ENCODE results near the gene PARVA.
"Not testable (repeated sequence)": the region's sequence is repeated elsewhere in the genome, so short reads cannot be mapped to it uniquely, and the experiment has no call there.

PARVA gene

GRCh38 chr11:12503886-12504285 lies 126.5 kb downstream of the PARVA start:
- DNase-seq (ENCODE audit: low read depth): no peak

- DNase-seq (ENCODE audit: low read depth): no peak
These were observed 127.8 kb downstream of the PARVA start for GRCh38 chr11:12505183-12505582.

- DNase-seq (ENCODE audit: low read depth): no peak
These were observed 129.1 kb downstream of the PARVA start for GRCh38 chr11:12506404-12506921.

GRCh38 chr11:12507391-12507790 lies 130.0 kb downstream of the PARVA start:
- no peak for DNase-seq (ENCODE audit: low read depth)

DNA sequence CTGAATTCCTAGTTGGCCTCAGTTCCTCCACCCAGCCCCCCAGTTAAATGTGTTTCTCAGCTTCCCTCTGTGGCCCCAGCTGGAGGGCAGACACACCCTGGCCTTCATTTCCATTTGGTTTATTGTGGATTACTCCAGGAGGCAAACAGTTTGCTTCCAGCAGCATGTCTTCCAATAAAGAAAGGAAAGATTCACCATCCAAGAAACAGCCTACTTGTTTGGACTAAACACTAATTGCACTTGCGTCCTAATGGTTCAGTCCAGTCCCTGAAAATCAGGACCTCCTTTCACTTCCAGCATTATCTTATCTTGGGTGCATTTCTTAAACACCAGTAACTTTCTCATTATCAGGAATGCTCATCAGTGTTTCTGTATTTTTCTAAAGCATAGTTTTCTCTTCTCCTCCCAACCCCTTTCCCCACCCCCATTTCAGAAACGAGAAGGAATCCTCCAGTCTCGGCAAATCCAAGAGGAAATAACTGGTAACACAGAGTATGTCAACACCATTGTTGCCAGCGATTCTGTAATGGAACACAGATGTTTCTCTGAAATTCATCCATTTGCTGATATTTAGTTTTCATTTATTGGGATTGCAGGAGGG lies 130.9 kb downstream of the PARVA start:
- no peak for DNase-seq (ENCODE audit: low read depth)

DNA sequence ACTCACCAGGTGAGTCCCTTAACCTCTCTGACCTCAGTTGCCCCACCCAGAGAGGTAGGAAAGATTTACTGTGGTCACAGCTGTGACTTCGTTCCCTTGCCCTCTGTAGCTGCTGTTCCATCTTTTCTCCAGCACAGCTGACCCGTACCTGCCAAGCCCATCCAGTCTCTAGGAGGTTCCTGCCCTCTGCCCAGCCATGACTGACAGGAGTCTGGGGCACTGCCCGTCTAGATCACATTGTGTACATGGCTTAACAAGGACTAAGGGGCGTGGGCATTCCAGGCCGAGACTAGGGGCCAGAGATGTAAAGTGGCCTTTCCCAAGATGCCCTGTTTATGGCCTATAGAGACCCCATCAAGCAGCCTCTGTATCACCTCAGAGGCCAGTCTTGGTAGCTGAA lies 132.0 kb downstream of the PARVA start:
- DNase-seq (ENCODE audit: low read depth): no peak

DNA sequence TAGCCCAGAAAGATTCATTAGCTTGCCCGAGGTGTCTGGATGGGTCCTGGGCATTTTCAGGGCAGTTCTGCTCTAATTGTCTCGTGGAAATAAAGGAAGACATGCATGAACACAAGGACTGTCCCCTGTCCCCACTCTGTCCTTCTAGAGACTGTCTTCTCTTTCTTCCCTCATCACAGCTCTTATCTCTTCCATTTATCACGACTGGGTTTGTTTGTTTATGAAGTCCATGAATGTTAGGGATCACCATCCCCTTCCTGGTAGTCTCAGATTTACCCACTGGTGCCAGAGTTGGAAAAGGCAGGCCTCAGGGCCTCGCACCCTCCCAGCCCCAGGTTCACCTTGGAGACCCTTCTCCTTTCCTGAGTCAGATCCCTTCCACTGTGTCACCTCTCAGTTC lies 134.8 kb downstream of the PARVA start:
- DNase-seq (ENCODE audit: low read depth): no peak

DNA sequence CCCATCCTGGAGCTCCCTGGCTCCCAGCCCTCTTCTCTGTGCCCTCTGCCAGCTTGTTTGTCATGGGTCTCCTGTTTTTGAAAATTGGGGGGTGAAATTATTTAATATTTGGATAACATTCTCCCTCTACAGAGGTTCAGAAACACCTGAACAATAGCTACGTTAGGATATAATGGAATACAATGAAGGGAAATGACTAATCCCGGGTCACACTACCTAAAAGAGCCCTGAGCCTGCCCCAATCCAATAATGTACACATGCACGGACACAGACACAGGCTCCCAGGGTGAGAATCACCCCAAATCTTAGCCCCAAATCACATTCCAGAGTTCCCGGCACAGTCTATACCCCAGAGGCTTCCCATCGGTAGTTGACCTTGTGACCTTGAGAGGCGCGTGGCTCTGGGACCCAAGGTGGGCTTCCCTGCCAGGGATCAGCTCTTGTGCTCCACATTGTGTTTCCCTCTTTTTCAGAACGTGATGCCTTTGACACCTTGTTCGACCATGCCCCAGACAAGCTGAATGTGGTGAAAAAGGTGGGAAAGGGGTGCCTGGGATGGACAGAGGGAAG lies 135.5 kb downstream of the PARVA start:
- no peak for DNase-seq (ENCODE audit: low read depth)

GRCh38 chr11:12516387-12517105 lies 139.2 kb downstream of the PARVA start:
- no peak for DNase-seq (ENCODE audit: low read depth)

DNA sequence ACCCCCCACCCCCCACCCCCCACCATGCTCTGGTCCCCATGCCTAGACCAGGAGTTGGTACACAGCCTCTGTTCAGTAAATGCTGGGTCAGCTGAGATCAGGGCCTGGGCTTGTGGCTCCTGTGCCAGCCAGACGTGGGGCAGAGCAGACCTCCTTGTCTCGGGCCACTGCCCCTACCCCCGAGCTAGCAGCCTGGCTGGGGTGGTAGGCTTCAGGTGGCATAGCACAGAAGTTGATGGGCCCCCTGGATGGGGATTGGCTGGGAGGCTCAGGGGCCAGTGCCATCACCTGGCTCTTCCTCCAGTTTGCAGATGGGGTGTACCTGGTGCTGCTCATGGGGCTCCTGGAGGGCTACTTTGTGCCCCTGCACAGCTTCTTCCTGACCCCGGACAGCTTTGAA lies 139.9 kb downstream of the PARVA start:
- no peak for DNase-seq (ENCODE audit: low read depth)

- no peak for DNase-seq (ENCODE audit: low read depth)
These were observed 140.4 kb downstream of the PARVA start for GRCh38 chr11:12517741-12518140.

DNA sequence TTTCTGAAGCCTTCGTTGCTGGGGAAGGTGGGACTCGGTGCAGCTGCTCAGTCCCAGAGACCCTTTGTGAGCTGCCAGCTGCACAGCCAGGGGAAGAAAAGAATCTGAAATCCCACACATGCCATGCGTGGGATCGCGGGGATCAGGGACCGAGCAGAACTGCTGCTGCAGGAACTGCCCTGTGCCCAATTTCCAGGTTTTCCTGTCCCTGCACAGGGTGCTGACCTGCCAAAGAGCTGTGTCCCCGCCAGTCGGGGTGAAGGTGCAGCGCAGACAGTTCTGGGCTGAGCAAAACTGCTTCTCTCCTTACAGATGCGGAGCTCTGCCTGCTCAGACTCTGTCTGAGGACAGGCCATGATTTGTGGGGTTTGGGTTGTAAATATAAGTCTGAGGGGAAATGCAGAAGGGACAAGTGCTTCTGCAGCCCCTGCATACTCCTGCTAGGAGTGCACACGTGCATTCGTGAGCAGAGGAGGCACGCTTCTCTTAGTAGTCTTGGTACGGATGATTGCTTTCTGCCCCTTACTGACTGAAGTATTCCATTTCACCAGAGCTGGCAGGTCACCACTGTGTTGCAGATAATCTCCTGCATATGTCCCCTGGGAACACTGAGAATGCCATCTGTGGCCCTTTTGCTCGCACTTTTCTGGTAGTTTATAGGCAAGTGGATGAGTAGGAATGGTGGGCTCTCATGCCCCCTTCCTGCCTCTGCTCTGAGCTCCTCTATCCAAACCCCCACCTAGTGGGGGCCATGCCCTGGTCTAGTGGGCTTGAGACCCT lies 141.4 kb downstream of the PARVA start:
- no peak for DNase-seq (ENCODE audit: low read depth)

DNA sequence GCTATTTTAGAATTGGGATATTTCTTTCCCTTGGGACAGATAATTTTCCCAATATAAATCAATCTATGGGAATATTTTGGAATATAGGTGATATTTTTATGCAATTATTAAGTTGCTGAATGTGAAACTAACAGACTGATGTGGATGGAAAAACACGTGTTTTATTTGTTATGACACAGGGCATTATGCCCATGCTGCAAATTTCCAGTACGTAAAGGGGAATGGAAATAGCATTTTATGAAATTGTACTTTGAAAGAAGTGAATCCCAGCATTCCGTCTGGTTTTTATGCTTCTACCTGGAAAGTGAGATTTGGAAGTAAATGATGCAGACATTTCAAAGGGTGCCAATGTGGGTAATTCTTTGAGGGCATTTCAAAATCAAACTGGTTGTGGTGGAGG lies 142.7 kb downstream of the PARVA start:
- DNase-seq (ENCODE audit: low read depth): no peak

GRCh38 chr11:12520576-12520975 lies 143.2 kb downstream of the PARVA start:
- DNase-seq (ENCODE audit: low read depth): not testable (repeated sequence)

DNA sequence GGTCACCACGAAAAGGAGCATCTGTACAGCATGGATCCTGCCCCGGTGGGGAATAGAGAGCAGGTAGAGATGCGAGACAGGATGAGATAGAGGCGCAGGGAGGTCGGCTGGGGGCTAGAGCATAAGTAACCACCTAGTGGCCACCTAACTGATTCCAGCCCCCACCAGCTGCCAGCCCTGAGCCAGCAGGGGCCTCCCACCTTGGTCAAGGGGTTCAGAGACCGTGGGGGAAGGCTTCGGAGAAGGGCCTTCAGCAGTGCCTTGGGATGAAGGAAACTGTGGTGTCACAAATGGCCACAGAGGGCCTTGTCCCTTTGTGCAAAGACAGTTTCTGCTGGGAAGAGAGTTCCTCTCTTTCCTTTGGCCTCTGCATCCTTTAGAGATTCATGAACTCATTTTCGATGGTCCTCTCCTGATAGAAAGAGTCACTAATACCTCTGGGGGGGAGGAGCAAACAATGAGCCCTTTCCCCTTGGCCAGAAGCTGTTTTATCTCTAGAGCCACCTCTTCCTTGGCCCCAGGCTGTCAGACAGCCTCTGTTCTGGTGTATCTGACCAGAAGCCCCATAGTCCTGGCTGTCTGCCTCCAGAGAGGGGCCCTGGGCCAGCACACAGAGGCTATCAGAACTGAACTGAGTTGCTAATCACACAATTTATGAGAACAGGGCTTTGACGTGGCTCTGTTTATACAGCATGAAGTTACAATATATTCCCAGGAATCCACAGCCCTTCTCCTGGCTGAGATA lies 146.0 kb downstream of the PARVA start:
- DNase-seq (ENCODE audit: low read depth): no peak

DNA sequence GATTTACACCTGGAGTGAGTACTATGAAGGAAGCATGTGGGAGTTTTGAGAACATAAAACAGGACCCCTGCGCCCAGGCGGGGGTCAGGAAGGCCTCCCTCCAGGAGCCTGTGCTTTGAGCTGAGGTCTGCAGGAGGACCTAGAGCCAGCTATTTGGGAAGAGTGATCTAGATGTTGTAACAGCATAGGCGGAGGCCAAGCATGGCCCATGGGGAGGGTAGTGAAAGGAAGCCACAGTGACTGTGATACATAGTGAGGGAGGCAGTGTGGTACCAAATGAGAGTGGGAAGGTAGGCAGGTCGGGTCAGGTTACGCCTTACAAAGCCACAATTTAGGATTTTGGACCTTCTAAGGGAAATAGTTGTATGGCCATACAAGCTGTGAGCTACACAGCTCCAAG lies 147.5 kb downstream of the PARVA start:
- no peak for DNase-seq (ENCODE audit: low read depth)

DNA sequence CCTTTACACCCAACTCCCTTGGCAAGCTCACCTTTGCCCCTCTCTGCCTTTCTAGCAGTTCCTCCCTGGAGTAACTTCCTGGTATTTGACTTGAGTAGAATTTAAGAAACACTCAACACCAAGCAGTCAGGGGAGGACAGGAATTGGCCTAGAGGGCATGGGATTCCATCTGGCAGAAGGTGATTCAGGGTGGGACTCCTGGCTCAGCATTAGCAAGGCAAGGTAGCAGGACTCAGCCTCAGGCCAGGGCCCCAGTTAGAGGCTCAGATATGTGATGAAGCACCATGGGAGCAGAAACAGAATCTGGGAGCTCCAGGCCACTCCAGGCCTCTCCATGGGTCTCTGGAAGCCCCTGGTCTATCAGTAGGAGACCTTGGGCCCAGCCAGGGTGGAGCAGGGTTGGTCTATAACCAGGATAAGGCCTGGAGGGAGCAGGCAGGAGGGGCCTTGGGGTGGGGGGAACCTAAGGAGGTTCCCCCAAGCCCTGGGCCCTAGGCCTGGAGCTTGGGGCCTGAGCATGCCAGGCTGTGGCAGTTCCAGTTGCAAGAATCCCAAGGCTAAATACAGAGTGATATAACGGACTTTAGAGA lies 148.2 kb downstream of the PARVA start:
- DNase-seq (ENCODE audit: low read depth): no peak

DNA sequence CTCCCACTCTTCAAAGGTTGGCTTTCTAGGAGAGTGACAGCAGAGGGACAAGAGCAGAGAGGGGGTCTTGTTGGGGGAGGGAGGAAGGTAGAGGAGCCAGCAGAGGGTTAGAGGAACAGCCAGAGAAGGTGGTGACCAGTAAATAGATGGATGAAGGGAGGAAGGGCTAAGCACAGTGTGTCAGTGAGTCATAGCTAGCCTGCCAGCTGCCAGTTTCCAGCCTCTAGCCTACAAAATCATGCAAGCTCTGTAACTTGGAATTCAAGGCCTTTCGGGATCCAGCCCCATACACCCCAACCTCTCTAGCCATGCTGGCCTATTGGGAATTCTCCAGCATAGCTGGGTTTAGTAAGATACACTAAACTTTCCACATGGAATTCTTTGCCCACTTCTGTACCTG lies 149.4 kb downstream of the PARVA start:
- no peak for DNase-seq (ENCODE audit: low read depth)

DNA sequence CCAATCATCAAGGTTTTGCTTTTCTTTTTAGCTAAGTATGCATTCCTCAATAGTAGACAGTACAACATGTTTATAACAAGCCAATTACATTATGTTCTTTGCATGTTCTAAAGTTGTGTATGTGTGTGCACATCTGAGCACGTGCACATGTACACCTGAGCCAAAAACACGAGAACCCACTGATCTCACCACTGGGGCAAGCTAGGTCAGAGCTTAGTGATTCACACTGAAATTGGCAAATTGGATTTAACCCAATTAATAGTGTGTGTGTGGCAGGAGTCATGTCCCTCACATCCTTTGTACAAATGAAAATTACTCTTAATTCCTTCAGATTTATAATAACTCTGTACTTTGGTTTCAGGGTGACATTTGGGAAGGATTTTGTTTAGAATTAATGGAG lies 151.1 kb downstream of the PARVA start:
- no peak for DNase-seq (ENCODE audit: low read depth)

GRCh38 chr11:12529041-12529440 lies 151.7 kb downstream of the PARVA start:
- no peak for DNase-seq (ENCODE audit: low read depth)

- no peak for DNase-seq (ENCODE audit: low read depth)
These were observed 152.4 kb downstream of the PARVA start for GRCh38 chr11:12529793-12530192.

DNA sequence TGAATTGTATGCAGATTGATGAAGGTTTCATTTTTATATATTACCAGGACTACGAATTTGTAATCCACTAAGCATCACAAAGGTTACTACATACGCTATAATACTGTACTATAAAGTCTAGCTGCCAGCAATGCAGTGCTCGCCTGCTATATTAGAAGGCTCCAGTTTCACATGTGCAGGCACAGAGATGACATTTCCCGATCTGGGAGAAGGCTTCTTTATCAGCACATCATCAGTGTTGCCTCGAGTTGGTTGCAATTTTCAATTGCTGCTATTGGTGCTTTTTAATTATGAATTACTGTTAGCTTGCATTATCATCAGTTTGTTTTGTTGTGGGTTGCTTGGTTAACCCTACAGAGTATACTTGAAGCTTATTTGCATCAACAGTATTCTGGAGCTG lies 153.6 kb downstream of the PARVA start:
- DNase-seq (ENCODE audit: low read depth): no peak
